HG03571 (cell line): ENCODE results near the gene CUBN.
A peak's percentile ranks its signal among the peaks of the same experiment; 100 is the strongest.

Source experiments
- ATAC-seq: cut with Tn5 transposase; IDR thresholded peaks from one replicate; pipeline ENCODE4 v1.9.1; 2021; ENCODE audit not compliant: unreplicated experiment

The CUBN gene

DNA sequence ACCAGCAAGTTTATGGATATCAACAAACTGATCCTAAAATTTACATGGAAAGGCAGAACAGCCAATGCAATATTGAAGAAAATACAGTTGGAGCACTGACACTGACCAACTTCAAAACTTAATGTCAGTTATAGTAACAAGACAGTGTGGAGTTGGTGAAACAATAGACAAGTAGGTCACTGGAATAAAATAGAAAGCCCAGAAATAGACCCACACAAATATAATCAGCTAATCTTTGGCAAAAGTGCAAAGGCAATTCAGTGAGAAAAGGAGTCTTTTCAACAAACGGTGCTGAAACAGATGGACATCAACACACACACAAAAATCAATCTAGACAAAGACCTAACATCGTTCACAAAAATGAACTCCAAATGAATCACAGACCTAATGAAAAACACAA lies 326.1 kb downstream of the CUBN start:
- no peak for ATAC-seq

DNA sequence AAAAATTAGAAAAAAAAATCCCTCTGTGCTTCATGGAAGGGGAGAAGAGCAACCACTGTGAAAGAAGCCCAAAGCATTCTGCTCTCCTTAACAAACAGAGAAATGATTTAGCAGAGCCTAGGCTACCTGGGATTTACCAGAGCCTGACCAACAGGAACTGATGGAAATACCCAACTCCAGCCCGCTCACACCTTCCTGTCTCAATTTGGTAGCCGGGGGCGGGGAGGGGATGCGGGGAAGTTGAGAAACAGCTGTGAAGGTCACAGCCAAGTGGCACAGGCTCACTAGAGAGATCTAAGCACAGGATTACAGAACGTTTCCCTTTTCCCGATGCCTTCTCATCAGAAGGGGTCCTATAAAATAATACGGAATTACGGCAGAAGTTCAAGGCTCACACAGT lies 330.0 kb downstream of the CUBN start:
- ATAC-seq, result peak; percentile 89

DNA sequence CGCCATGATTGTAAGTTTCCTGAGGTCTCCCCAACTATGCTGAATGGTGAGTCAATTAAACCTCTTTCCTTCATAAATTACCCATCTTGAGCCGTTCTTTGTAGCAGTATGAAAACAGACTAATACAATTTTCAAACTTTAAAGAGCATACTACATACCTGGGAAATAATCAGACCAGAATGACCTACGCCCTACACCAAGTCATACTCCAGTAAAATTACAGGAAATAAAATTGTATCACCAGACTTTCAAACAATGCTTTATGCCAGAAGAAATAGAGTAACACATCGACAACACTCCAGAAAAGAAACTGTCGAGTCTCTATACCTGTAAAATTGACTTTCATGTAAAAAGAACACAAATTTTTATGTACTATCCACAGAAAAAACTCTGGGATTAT lies 331.0 kb downstream of the CUBN start:
- no peak for ATAC-seq

DNA sequence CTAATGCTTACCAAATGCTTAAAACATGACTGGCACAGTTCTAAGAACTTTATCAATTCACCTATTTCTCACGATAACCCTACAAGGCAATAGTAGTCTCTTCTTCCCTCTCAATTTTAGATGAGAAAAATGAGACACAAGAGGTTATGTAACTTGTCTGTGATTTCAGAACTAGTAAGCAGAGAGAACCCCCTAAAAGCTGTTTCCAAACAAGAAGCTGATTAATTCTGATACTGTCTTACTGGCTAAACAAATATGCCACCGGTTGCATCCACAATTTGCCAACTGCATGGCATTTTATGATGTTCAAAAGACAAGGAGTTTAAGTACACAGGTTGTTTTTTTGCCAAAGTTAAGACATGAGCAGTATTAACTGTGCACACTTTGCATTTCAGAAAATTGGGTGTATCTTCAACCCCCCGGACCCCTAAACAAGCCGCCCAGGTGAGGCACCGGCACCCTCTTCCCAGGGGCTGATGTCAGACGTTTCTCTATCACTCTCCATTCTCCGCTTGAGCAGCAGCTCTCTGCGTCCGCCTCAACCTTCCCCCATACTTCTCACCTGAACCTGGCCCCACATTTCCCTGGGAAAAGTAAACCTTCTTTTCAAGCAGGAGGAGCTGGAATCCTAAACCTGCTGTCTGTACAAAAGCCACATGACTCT lies 334.1 kb downstream of the CUBN start:
- ATAC-seq, result no peak

DNA sequence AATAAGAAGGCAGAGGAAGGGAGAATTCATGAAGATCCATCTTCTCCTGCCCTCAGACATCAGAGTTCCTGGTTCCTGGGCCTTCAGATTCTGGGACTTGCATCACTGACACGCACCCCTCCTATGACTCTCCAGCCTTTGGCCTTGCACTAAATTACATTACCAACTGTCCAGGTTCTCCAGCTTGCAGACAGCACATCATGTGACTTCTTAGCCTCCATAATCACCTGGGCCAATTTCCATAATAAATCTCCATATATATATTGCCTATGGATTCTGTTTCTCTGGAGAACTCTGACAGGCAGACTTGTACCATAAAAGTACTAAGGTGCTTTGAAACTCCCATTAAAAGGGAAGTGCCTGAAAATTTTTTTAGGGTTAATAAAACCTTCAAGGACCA lies 335.6 kb downstream of the CUBN start:
- ATAC-seq, result no peak

DNA sequence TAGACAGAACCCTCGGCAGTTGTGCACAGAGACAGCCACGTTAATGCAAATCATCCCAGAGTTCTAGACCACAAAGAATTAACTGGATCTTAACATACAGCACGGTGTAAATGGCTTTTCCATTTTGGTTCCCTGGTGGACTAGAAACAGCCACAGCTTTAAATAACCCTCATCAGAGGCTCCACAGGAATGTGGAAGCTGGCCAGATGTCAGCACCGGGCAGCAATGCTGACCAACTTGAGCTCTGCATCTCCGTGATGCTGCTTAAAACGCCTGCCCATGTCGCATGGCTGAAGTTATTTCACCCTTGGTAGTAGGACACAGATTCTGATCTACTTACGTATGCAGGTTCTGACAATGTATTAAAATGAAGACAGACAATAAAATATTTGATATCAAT lies 336.9 kb downstream of the CUBN start:
- no peak for ATAC-seq

DNA sequence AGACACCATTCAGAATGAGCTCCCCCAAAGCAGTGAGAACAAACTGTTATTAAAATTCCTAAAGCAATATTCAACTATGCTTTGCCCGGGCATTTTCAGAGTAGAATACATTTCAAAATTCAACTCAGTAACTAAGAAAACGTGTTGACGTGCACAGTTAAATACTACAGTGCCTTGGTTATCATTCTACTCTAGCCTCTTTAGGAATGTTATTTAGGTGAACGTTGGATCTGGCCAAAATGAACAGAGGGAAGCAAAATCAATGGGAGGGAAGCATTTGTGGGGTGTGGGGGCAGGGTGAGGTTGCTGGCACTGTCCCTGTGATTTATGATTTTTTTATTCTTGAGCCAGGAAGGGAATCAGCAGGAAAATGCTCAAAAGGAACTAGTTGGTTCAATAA lies 339.8 kb downstream of the CUBN start:
- ATAC-seq, result no peak

DNA sequence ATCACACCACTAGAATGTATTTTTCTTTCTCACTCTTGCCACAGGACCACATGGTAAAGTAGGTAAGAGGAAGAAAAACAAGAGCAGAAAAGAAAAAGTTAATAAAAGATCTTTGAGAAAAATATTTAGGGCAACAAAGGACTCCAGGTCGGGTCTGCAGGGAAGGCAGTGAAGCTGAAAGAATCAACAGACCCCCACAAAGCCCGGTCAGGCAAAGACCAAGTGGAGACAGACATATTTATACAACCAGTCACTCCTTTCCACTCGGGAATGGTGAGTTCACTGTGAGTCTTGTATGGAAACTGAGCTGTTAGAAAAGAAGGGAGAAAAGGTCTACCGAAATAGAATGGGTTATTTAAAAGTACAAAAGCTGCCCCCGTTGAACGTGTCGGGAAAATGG lies 340.4 kb downstream of the CUBN start:
- no peak for ATAC-seq

DNA sequence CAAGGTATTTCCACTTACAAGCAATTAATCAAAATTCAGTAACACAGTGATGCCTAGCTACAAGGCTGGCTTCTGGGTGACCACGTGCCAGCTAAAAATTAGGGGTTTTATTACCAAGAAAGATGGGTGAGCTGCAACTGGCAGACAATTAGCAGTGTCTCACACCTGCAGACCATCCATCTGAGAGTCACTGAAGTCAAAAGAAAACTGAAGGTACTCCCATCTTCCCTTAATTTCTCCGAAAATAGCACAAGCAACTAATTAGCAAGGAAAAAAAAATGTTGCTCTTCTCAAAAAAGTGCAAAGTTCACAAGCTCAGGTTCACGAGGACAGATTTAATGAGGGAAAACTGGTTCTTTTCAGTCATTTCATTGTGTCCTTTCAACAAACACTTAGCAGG lies 340.8 kb downstream of the CUBN start:
- no peak for ATAC-seq

DNA sequence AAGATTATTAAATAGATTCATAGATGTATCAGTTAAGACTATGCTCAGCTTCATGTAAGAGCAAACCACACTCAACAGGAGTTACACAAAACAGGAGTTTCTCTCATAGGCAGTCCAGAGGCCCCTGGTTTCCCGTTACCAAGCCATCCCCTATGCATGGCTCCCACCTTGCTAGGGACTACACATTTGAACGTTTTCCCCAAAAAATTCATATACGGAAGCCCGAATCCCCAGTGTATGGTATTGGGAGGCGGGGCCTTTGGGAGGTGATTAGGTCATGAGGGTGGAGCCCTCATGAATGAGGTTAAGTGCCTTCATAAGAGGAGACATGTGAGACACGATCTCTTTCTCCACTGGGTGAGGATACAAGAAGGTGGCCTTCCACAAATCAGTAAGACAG lies 341.5 kb downstream of the CUBN start:
- ATAC-seq, result peak; percentile 39

DNA sequence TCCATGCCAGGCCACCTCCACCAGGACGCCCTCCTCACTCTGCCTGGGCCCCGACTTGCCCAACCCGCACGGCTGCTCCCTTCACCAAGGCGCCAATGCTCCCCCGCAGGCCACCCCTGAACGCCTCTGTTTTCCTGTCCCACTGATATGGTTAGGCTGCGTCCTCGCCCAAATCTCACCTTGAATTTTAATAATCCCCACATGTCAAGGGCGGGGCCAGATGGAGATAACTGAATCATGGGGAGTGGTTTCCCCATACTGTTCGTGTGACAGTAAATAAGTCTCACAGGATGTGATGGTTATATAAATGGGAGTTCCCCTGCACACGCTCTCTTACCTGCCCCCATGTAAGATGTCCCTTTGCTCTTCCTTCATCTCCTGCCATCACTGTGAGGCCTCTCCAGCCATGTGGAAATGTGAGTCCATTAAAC lies 342.2 kb downstream of the CUBN start:
- ATAC-seq, result peak; percentile 65

DNA sequence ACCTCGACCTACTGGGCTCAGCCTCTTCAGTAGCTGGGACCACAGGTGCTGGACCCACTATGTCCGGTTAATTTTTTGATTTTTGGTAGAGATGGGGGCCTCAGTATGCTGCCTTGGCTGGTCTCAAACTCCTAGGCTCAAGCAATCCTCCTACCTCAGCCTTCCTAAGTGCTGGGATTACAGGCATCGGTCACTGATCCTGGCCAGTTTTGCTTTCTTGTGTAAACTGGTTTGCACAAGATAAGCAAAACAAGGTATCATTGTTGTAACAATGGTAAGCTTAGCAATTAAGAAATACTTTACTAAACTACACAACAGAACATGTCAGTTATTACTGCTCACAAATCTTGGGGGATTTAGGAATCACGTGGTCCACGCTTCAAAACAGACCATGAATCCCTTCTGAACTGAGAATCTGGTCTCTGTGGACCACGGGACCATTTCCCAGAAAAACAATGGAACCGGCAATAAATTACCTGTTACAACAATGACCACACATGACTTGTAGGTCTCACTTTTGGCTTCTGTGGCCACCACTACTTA lies 349.2 kb downstream of the CUBN start:
- no peak for ATAC-seq

DNA sequence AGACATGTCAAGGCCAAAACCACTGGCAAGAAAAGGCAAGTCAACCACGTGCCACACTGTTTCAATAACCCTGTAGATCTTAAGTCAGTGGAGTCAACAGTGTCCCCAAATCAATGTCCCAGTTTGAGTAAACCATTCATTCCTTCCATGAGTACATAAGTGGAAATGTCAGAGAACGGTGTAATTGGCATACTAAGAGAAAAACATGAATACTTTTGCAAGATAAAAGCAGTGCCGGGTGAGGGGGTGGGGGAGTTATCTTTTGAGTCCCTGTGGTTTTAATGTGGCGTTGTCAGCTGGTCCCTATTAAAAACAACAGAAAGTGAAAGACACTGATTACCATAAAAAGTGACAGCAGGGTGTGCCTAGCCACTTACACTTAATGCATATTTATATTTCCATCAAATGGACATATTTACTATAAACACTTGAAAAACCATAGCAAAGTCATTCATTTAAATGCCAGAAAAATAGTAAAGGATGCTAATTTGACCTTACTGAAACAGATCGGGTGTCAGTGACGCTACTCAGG lies 350.2 kb downstream of the CUBN start:
- ATAC-seq, result peak; percentile 45

DNA sequence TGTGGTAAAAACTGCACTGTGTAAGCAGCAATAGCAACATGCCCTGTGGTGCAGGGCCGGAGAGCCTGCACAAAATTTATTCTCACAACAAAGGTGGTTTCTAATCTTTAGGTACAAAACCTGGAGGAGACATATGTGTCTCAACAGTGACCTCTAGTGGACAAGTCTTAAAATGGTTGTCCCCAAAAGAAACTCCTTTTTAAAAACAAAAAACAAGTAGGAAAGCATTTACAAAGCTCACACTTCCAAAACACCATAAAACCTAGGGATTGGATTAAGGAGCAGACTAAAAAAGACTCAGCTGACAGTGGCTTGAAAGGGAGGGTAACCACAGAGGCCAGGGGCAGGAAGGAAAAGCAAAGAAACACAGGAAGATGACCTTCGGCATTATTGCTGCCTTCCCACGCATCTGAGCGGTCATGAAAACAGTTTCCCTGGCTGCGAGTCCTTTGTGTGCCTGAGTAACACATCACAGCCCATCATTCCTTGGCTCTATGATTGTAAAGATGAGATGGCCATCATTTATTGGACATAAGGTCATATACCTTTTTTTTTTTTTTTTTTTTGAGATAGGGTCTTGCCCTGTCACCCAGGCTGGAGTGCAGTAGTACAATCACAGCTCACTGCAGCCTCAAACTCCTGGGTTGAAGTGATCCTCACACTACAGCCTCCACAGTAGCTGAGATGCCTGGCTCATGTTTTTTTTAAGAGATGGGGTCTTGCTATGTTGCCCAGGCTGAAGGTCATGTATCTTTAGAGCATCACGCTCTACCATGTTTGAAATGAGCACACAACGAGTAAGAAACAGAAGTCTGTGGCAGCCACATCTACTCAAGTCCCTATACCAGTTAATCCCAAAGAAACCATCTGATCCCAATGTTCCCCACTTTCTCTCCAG lies 351.9 kb downstream of the CUBN start:
- no peak for ATAC-seq

DNA sequence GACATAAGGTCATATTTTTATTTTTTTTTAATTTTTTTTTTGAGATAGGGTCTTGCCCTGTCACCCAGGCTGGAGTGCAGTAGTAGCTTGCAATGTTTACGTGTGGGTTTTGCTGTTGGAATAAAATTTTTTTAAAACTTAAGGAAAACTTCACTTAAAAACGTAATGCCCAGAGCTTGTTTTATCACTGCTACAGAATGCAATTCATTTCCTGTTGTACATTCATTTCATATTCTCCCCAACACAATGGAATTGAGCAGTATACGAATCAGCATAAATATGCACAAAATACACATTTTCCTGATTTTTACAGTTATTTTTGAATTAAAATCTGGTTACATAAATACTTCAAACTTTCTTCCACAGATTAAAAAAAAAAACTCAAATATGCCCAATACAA lies 352.7 kb downstream of the CUBN start:
- ATAC-seq, result no peak
